ENCODE measurements around the gene DISC1.

GRCh38 chr1:231667896-231668506 lies 41.4 kb downstream of the DISC1 start:
- TF ChIP-seq CTCF (conservative IDR thresholded peaks at IDR 0.05 in 1 of 2, IDR thresholded peaks at IDR 0.05 in 1 of 2; ENCODE audit: extremely low read depth in 1 of 2, insufficient read depth in 1 of 2, low read depth in 1 of 2, low read length in 2 of 2), result no peak
- TF ChIP-seq EZH2 (IDR thresholded peaks at IDR 0.05; ENCODE audit: borderline replicate concordance, low read length), result no peak
